HepG2 (cell line): ENCODE data around the gene TOPBP1. TPM values are rescaled to one million over a fixed set of nuclear protein-coding genes. Genes with fewer than 3 reads are reported as not detected.
A peak's percentile ranks its signal among the peaks of the same experiment; 100 is the strongest.

Experiments used
- ARNT2 ChIP-seq: sonication (generic); formaldehyde crosslinking; IDR thresholded peaks from 2 replicates; pipeline ENCODE4 v1.8.0; 2022; ENCODE audit warnings: mild to moderate bottlenecking, low read depth, missing genetic modification reagents, moderate library complexity
- CAMTA2 ChIP-seq: sonication (generic); formaldehyde crosslinking; IDR thresholded peaks from 2 replicates; pipeline ENCODE4 v1.4.0; 2020; ENCODE audit warnings: mild to moderate bottlenecking, missing genetic modification reagents, borderline replicate concordance
- HCFC1 ChIP-seq: fragments of 150-350 bp; IDR thresholded peaks from 2 replicates; pipeline ENCODE4 v1.6.1; 2014; ENCODE audit warnings: low read depth, low read length
- HNRNPK ChIP-seq: fragments of 200-400 bp; formaldehyde crosslinking; IDR thresholded peaks from 2 replicates; pipeline ENCODE4 v1.6.1; 2018; ENCODE audit warnings: low read length, low read depth, moderate library complexity, mild to moderate bottlenecking; ENCODE audit not compliant: poor library complexity, severe bottlenecking
- KDM1A ChIP-seq: IDR thresholded peaks from 2 replicates; pipeline ENCODE4 v1.6.1; 2016; ENCODE audit warnings: missing compliant biosample characterization
- KDM2A ChIP-seq: sonication (generic); formaldehyde crosslinking; IDR thresholded peaks from 2 replicates; pipeline ENCODE4 v1.4.0; 2020; ENCODE audit warnings: low read depth, missing genetic modification reagents, borderline replicate concordance
- MATR3 ChIP-seq: sonication (generic); formaldehyde crosslinking; IDR thresholded peaks from 2 replicates; pipeline ENCODE4 v1.4.0; 2020; ENCODE audit warnings: missing genetic modification reagents
- NR0B2 ChIP-seq: sonication (generic); formaldehyde crosslinking; IDR thresholded peaks from 2 replicates; pipeline ENCODE4 v1.4.0; 2020; ENCODE audit warnings: mild to moderate bottlenecking, missing genetic modification reagents
- NR2C2 ChIP-seq: sonication (generic); formaldehyde crosslinking; IDR thresholded peaks from 2 replicates; pipeline ENCODE4 v1.4.0; 2020; ENCODE audit warnings: missing genetic modification reagents, mild to moderate bottlenecking, moderate library complexity, borderline replicate concordance
- RAD21 ChIP-seq: fragments of 450-650 bp; formaldehyde crosslinking; IDR thresholded peaks from 2 replicates; pipeline ENCODE4 v1.5.0; 2020; ENCODE audit warnings: mild to moderate bottlenecking
- RFXAP ChIP-seq: sonication (generic); formaldehyde crosslinking; IDR thresholded peaks from 2 replicates; pipeline ENCODE4 v1.4.0; 2020; ENCODE audit warnings: missing genetic modification reagents, borderline replicate concordance
- TEAD2 ChIP-seq: sonication (generic); formaldehyde crosslinking; IDR thresholded peaks from 2 replicates; pipeline ENCODE4 v1.9.0; 2021; ENCODE audit warnings: missing genetic modification reagents
- YY1 ChIP-seq: IDR thresholded peaks from 2 replicates; pipeline ENCODE4 v1.6.1; 2011; ENCODE audit warnings: low read length, low read depth, moderate library complexity, mild to moderate bottlenecking; ENCODE audit not compliant: insufficient read depth, insufficient replicate concordance
- ZNF263 ChIP-seq: sonication (generic); formaldehyde crosslinking; IDR thresholded peaks from 2 replicates; pipeline ENCODE4 v1.4.0; 2020; ENCODE audit warnings: missing genetic modification reagents
- ZNF354B ChIP-seq: sonication (generic); formaldehyde crosslinking; IDR thresholded peaks from 2 replicates; pipeline ENCODE4 v1.8.0; 2022; ENCODE audit warnings: mild to moderate bottlenecking, missing genetic modification reagents
- ZNF441 ChIP-seq: sonication (generic); formaldehyde crosslinking; IDR thresholded peaks from 2 replicates; pipeline ENCODE4 v1.7.0; 2021; ENCODE audit warnings: missing genetic modification reagents, borderline replicate concordance
- ZNF704 ChIP-seq: sonication (generic); formaldehyde crosslinking; IDR thresholded peaks from 2 replicates; pipeline ENCODE4 v1.8.1; 2023; ENCODE audit warnings: mild to moderate bottlenecking, inconsistent platforms, moderate library complexity, missing genetic modification reagents, borderline replicate concordance
- ZNF710 ChIP-seq: sonication (generic); formaldehyde crosslinking; IDR thresholded peaks from 2 replicates; pipeline ENCODE4 v1.5.0; 2020; ENCODE audit warnings: mild to moderate bottlenecking, missing genetic modification reagents, borderline replicate concordance
- ZNF773 ChIP-seq: sonication (generic); formaldehyde crosslinking; IDR thresholded peaks from 2 replicates; pipeline ENCODE4 v1.4.0; 2020; ENCODE audit warnings: missing genetic modification reagents, borderline replicate concordance
- polyA plus RNA-seq, 8 experiments: library from polyadenylated mRNA; depleted of rRNA in 3 of 8; stranded (reverse) in 7 of 8; unstranded in 1 of 8; fragments of >200 nt; fragmentation: Illumina TruSeq in 4 of 8; extraction: Trizol in 4 of 8; gene quantifications; 2 replicates each; pipeline versions ENCODE4 v1.2.1 to v1.2.3, GENCODE V29; 2011 to 2016; ENCODE audit warnings: low read depth in 4 of 8, missing spikeins in 1 of 8, mixed read lengths in 1 of 8; ENCODE audit not compliant: insufficient read depth in 1 of 8
- total RNA-seq, 5 experiments: library from RNA; depleted of rRNA; stranded (reverse); fragments of >200 nt; fragmentation: Illumina TruSeq; extraction: Trizol; gene quantifications; 2 replicates each; pipeline ENCODE4 v1.2.3, GENCODE V29; 2016; ENCODE audit warnings: low read depth in 1 of 5
- TF ChIP-seq, protein P1 (sequence below): IDR thresholded peaks from 2 replicates; pipeline ENCODE4 v1.6.1; 2016; ENCODE audit warnings: mild to moderate bottlenecking, missing biosample characterization, missing genetic modification reagents
- TF ChIP-seq, protein P2 (sequence below): sonication (generic); formaldehyde crosslinking; conservative IDR thresholded peaks from 2 replicates; pipeline ENCODE4 v1.4.0; 2020; ENCODE audit warnings: missing genetic modification reagents

Gene TOPBP1
- total and polyA plus RNA-seq, 2 of the 13 experiments (the other 11 are each of a cell fraction or from before 2014, with no cell fraction given) = 24.3 to 42.9 TPM

- TF ChIP-seq ZNF773 (CRISPR knock-in tag) (no peak), YY1 (peak; percentile 7), ZNF263 (CRISPR knock-in tag) (peak; percentile 72), ZNF441 (CRISPR knock-in tag) (peak; percentile 69; the same call in 1 of the 2 replicates), KDM1A (CRISPR knock-in tag) (no peak), ZNF354B (CRISPR knock-in tag) (no peak), NR0B2 (CRISPR knock-in tag) (peak; percentile 46; the same call in 1 of the 2 replicates), RAD21 (peak; percentile 58), CAMTA2 (CRISPR knock-in tag) (no peak), RFXAP (CRISPR knock-in tag) (peak; percentile 48; the same call in 1 of the 2 replicates), NR2C2 (no peak), ZNF710 (0 out of 2 replicates have a peak, but pooled peaks have one; percentile 51), MATR3 (no peak), HNRNPK (peak; percentile 90), HCFC1 (peak; percentile 28; the same call in 1 of the 2 replicates), ARNT2 (peak; percentile 43; the same call in 1 of the 2 replicates), TEAD2 (CRISPR knock-in tag) (no peak), ZNF704 (CRISPR knock-in tag) (no peak), KDM2A (peak; percentile 46; the same call in 1 of the 2 replicates)
- TF ChIP-seq, protein P1, sequence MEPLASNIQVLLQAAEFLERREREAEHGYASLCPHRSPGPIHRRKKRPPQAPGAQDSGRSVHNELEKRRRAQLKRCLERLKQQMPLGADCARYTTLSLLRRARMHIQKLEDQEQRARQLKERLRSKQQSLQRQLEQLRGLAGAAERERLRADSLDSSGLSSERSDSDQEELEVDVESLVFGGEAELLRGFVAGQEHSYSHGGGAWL (CRISPR knock-in tag) = 0 out of 2 replicates have a peak, but pooled peaks have one; percentile 15
- TF ChIP-seq, protein P2, sequence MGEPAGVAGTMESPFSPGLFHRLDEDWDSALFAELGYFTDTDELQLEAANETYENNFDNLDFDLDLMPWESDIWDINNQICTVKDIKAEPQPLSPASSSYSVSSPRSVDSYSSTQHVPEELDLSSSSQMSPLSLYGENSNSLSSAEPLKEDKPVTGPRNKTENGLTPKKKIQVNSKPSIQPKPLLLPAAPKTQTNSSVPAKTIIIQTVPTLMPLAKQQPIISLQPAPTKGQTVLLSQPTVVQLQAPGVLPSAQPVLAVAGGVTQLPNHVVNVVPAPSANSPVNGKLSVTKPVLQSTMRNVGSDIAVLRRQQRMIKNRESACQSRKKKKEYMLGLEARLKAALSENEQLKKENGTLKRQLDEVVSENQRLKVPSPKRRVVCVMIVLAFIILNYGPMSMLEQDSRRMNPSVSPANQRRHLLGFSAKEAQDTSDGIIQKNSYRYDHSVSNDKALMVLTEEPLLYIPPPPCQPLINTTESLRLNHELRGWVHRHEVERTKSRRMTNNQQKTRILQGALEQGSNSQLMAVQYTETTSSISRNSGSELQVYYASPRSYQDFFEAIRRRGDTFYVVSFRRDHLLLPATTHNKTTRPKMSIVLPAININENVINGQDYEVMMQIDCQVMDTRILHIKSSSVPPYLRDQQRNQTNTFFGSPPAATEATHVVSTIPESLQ (CRISPR knock-in tag) = no peak
Measured at GRCh38 chr3:133573629-133574194, 88.0 kb downstream of the TOPBP1 start, which contains the start of gene CDV3 (continued).
